GM13976 (cell line): ENCODE data around the gene NT5DC2.

Experiments
- DNase-seq: peaks from one replicate; pipeline ENCODE4 v3.0.0; 2012; ENCODE audit warnings: low spot score
- in situ Hi-C: fragments of 300-500 bp; cut with MboI; formaldehyde crosslinking; loops from one replicate; pipeline ENCODE4 v1.12.0; 2022; ENCODE audit warnings: low sequenced_read_pairs, mixed read lengths, inconsistent platforms; ENCODE audit not compliant: unreplicated experiment
- TF ChIP-seq, protein P1 (sequence below): IDR thresholded peaks from 2 replicates; pipeline ENCODE4 v1.5.1; 2012; ENCODE audit warnings: borderline replicate concordance, mild to moderate bottlenecking; ENCODE audit not compliant: insufficient read depth; ENCODE audit errors: extremely low read depth, missing control alignments, control extremely low read depth

Gene NT5DC2

DNA sequence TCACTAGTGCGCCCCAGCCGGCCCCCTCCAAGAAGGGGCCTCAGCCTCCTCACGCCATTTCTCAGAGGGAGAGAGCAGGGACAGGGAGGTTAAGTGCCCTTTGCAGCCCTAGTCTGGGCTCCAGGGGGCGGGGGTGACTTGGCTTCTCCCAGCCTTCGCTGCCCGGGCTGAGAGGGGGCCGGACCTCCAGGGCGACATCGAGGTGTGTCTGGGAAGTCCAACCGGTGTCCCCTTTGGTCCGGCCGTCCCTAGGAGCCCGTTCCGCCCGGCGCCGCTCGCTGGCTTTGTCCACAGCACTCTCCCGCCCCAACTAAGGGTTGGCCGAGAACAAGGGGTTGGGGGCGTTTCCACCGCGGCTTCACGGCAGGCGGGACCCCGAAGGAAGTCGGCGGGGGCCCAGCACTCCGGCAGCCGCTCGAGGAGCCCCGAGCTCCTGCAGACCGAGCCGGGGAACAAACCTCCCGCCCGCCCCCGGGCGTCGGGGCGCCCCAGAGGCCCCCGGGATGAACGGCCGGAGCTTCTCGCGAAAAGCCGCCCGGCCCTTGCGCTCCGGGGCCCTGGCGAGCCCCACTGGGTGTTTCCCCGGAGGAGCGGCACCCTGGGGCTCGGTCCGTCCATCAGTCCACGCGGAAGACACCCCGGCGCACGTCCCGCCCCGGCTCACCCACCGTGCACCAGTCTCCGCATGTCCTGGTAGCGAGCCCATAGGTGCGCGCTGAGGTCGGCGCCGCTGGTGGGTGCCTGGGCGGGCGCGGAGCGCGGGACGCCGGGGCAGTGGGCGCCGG lies 627 bp downstream of the NT5DC2 start:
- in situ Hi-C loops, result no loop called here
- peak; percentile 71 for DNase-seq

DNA sequence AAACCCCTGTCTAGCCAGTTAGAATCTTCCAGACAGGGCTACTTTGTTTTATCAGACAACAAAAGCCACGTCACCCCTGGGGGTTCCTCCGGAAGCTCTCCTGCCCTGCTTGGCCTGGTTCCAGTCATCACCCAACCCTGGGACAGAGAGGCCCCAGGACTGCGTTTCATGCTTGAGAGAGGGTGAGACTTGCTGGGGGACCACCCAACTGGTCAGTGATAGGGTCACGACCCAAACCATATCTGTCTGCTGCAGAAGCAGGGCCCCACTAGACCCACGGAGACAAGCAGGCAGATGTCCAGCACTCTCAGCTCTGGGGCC lies 1.2 kb downstream of the NT5DC2 start:
- TF ChIP-seq, protein P1, sequence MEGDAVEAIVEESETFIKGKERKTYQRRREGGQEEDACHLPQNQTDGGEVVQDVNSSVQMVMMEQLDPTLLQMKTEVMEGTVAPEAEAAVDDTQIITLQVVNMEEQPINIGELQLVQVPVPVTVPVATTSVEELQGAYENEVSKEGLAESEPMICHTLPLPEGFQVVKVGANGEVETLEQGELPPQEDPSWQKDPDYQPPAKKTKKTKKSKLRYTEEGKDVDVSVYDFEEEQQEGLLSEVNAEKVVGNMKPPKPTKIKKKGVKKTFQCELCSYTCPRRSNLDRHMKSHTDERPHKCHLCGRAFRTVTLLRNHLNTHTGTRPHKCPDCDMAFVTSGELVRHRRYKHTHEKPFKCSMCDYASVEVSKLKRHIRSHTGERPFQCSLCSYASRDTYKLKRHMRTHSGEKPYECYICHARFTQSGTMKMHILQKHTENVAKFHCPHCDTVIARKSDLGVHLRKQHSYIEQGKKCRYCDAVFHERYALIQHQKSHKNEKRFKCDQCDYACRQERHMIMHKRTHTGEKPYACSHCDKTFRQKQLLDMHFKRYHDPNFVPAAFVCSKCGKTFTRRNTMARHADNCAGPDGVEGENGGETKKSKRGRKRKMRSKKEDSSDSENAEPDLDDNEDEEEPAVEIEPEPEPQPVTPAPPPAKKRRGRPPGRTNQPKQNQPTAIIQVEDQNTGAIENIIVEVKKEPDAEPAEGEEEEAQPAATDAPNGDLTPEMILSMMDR, result no peak
- peak; percentile 58 for DNase-seq

More for the DNA sequence above, 627 bp downstream of the NT5DC2 start:
- TF ChIP-seq, protein P1, result no peak

DNA sequence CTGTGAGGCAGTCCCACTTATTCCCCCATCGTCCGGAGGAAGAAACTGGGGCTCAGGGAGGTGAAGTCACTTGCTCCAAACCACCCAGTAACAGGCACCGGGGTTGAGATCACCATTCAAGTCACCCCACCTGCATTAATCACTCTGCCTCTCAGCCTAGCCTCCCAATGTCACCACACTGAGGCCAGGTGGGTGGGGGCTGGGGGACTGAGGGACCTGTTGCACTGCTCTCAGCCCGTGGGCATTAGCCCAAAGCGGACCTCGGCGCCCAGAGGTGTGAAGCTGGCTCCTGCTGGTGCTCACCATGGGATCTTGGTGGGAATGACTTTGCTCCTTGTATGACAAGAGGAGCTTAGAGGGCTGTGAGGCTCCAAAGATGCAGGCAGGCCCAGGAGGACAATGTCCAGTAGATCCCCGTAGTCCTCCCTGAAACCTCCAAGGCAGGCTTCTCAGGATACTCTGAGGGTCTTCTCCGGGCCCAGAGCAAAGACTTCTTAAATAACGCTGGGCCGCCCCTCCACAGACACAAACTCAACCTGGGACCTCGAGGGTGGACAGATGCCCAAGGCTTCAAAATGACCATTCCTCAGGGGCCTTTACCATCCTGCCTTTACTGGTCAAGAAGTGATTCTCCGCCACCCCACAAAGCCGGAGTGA lies 1.7 kb downstream of the NT5DC2 start:
- TF ChIP-seq, protein P1, result no peak
- in situ Hi-C loops, result no loop called here
- no peak for DNase-seq

More for the DNA sequence above, 1.2 kb downstream of the NT5DC2 start:
- in situ Hi-C loops, result no loop called here

DNA sequence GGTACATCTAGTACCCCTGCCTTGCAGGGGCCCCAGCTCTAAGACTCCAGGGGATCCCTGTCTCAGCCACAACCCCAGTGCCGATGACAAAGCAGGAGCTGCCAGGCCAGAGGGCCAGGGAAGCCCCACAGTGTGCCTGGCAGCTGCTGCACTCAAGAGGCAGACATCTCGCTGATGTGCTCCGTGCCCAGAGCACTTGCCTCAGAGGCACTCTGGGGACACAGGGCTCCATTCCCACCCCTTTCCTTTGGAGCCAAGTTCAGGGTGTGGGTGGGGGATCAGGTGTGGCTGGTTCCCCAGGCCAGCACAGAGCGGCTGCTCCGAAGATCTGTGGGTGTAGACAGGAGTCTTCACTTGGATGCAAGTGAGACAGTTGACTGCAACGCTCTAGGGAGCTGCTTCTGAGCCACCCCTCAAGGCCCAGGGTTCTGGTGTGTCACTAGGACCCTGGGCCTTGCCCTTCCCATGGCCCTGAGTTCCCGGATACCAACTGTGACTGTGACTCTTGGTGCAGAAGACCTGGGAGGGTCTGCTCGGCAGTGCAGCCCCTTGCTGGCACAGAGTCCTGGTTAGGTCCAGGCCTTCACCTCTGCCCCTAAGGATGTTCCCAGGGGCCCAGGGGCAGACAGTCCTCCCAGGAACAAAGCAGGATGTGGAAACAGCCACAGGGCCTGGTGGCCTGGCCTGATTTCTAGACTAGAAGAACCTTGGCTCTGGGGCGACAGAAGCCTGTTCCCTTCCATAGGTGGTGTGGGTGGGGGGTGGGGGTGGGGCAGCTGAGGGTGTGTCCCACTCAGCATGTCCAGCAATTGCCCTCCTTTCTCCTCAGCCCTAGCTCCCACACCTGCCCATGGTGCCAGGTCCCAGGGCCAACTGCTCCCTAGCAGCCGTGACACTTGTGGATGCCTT lies 2.5 kb downstream of the NT5DC2 start:
- no peak for DNase-seq
- in situ Hi-C loops, result no loop called here
- TF ChIP-seq, protein P1, result no peak

DNA sequence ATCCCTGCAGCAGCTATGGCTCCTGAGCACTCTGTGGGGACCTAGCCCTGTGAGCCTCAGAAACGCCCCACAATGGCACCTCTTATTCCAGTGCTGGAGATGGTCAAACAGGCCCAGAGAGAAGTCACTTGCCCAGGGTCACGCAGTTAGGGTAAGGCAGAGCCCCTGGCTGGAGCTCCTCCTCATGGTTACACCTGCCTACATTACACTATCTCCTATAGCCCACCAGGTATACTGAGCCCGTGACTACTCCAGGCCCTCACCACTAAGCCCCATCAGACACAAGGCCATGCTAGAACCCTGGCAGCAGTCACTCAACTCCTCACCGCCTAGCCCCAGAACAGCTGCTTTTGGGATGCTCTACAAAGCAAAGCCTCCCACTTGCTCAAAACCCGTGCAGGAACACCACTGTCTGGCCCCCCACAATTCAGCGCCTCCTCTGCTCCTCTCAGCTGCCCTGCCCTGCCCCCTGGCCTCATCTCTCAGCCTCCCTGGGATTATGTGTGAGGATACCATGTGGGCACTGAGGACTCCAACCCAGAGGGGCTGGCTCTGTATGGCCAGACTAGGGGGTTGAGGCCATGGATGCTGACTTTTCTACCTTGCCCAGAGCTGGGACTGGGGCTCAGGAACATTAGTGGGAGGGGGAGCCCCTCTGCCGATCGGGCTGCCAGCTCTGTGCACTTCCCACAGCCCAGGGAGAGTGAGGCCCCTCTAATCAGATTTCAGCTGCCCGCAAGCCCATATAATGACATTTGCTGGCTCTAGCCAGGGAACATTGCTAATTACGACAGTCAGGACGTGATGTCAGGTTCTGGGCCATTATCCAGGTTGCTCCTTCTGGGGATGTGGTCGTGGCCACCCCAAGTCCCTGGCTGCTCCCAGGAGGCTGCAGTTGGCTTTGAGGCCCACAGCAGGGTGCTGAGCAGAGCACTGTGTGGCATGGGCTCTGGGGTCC lies 4.0 kb downstream of the NT5DC2 start:
- TF ChIP-seq, protein P1, result no peak
- no peak for DNase-seq
- in situ Hi-C loops, result no loop called here
